Stimulated activated CD4-positive, alpha-beta T cell treated with anti-CD3 and anti-CD28 coated beads, Interleukin-15, amount 100 ng/mL, for 48 hours (primary cell): ENCODE measurements around the gene MEX3A.
"Not testable (repeated sequence)": the region's sequence is repeated elsewhere in the genome, so short reads cannot be mapped to it uniquely, and the experiment has no call there.

Experiments
- DNase-seq, 2 donors: peaks; one replicate each; pipeline ENCODE4 v3.0.0-alpha.2; 2020; ENCODE audit warnings: low read depth in 2 of 2

Gene MEX3A

GRCh38 chr1:156078728-156079127 lies 3.5 kb downstream of the MEX3A start:
- DNase-seq, result no peak

- no peak for DNase-seq
These were observed 4.9 kb downstream of the MEX3A start for GRCh38 chr1:156077430-156077760.

- no peak for DNase-seq
These were observed 5.4 kb downstream of the MEX3A start for GRCh38 chr1:156076609-156077429.

GRCh38 chr1:156075775-156076204 lies 6.5 kb downstream of the MEX3A start:
- no peak for DNase-seq

GRCh38 chr1:156075162-156075561 lies 7.1 kb downstream of the MEX3A start:
- no peak for DNase-seq

- no peak for DNase-seq
These were observed 7.6 kb downstream of the MEX3A start for GRCh38 chr1:156074661-156075060.

GRCh38 chr1:156073740-156074139 lies 8.5 kb downstream of the MEX3A start:
- DNase-seq, result no peak

GRCh38 chr1:156073110-156073687 lies 9.1 kb downstream of the MEX3A start:
- DNase-seq, result no peak

- no peak for DNase-seq
These were observed 10.0 kb downstream of the MEX3A start for GRCh38 chr1:156072251-156072650.

- not testable (repeated sequence) for DNase-seq
These were observed 10.9 kb downstream of the MEX3A start for GRCh38 chr1:156071332-156071816.

- no peak for DNase-seq
These were observed 11.7 kb downstream of the MEX3A start for GRCh38 chr1:156070548-156070947.

- no peak for DNase-seq
These were observed 12.5 kb downstream of the MEX3A start for GRCh38 chr1:156069490-156070455.

- DNase-seq, result no peak
These were observed 15.0 kb downstream of the MEX3A start for GRCh38 chr1:156067262-156067661.

- DNase-seq, result no peak
These were observed 16.4 kb downstream of the MEX3A start for GRCh38 chr1:156065871-156066270.

- no peak for DNase-seq
These were observed 17.1 kb downstream of the MEX3A start for GRCh38 chr1:156065212-156065611.

- DNase-seq, result no peak
These were observed 17.6 kb downstream of the MEX3A start for GRCh38 chr1:156064615-156065014.

GRCh38 chr1:156063997-156064285 lies 18.3 kb downstream of the MEX3A start:
- no peak for DNase-seq

GRCh38 chr1:156062189-156062588 lies 20.1 kb downstream of the MEX3A start:
- no peak for DNase-seq

- no peak for DNase-seq
These were observed 21.2 kb downstream of the MEX3A start, which contains the start of gene RAB25 for GRCh38 chr1:156060937-156061636. Gene RAB25 (plus strand): TSS chr1:156061160. CDS start chr1:156061401, 241 bp downstream.

- DNase-seq, result no peak
These were observed 25.9 kb downstream of the MEX3A start for GRCh38 chr1:156056326-156056849.

- no peak for DNase-seq
These were observed 26.8 kb downstream of the MEX3A start for GRCh38 chr1:156055281-156056048.
